Activated T-helper 9 cell treated with anti-CD3 and anti-CD28 coated beads, Interleukin-2, amount 50 U/mL, for 16 hours (primary cell): ENCODE measurements around the gene DSP.

Experiments used
- DNase-seq: peaks from one replicate; pipeline ENCODE4 v3.0.0-alpha.2; 2020; ENCODE audit warnings: low read depth

The DSP gene

DNA sequence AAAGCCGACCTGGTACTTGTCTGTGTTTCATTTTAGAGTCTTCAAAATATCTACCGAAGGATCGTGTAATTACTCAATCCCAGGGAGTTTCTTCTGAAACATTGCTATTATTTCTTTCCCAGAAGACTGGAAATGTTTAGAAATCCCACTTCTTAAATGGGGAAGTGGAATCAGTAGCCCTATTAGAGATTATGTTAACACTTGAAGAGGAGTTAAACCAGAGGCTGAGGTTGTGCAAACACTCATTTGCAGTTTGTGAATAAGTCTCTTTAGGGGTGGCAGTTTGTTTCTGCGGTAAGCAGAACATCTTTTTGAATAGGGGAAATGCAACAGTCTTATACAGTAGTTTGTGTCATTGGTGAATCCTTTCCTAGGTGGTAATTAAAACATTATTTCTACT is 21.3 kb downstream of the DSP start:
- no peak for DNase-seq

- no peak for DNase-seq
These were observed 24.6 kb downstream of the DSP start for GRCh38 chr6:7566107-7566506.

GRCh38 chr6:7566617-7567173 is 25.2 kb downstream of the DSP start:
- no peak for DNase-seq

GRCh38 chr6:7568021-7568420 is 26.6 kb downstream of the DSP start:
- no peak for DNase-seq

DNA sequence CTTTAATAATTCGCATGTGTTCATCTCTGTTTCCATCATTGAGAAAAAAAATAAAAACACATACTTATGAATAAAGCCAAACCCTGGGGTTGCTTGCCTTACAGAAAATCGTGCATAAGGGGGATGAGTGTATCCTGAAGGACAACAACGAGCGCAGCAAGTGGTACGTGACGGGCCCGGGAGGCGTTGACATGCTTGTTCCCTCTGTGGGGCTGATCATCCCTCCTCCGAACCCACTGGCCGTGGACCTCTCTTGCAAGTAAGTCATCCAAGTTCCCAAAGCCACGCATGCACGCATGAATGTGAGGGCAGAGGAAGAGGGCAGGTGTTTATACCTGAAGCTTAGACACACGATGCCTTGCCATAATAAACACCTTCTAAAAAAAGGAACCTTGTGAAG is 27.6 kb downstream of the DSP start:
- no peak for DNase-seq

DNA sequence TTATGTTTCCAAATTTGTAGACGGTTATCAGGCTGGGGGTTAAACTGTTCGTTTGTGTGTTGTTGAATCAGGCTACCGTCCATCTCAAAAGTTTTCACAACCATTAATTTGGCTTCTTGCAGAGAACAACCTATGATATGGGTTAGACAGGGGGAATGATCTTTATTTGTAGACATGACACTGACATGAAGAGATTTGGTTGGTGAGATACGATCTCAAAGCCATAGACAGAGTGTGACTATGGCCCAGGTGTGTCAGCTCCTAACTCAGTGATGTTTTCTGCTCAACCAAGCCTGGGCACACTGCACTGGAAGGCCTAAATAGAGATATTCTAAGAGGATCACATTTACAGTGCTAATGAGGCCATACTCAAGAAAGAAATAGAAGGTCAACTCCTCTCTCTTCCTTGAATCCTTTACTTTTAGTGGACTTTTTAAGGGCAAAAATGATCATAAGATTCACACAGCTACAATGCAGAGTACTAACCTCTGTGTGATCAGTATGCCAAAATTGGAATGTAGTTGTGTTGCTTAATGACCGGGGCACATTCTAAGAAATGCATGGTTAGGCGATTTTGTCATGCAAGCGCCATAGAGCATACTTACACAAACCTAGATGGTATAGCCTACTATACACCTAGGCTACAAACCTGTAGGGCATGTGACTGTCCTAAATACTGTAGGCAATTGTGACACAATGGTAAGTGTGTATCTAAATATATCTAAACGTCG is 30.9 kb downstream of the DSP start:
- DNase-seq = no peak

- no peak for DNase-seq
These were observed 33.0 kb downstream of the DSP start for GRCh38 chr6:7574500-7574899.

DNA sequence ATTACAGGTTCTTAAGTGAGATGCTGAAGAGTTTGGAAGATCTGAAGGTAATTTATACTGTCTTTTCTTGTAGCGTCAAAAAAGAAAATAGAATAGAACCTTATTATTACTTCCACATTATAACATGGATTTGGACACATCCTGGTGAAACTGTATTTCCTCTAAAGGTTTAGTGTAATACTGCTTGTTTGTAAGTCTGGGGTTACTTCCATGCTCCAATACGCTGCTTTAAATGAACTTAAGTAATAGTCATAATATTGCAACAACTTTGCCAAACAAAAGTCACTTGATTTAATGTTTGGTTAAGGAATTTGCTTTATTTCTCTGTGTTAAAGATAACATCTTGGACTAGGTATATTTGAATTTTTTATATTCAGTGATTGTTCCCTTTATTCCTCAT is 37.0 kb downstream of the DSP start:
- no peak for DNase-seq

DNA sequence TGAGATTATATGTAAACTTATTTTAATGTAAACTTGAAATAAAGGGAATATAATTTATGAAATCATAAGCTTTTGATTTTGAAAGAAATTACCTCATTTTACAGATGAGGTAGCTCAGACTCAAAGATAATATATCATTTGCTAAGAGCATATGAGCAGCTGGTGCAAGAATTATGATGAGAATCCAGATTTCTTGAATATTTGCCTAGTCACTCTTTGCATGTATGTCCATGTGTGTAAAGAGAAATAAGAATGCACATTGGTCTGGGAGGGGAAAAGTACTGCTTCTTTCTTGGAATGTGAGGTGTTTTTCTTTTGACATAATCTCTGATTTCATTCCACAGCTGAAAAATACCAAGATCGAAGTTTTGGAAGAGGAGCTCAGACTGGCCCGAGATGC is 37.5 kb downstream of the DSP start:
- no peak for DNase-seq

- no peak for DNase-seq
These were observed 38.4 kb downstream of the DSP start for GRCh38 chr6:7579851-7580250.

DNA sequence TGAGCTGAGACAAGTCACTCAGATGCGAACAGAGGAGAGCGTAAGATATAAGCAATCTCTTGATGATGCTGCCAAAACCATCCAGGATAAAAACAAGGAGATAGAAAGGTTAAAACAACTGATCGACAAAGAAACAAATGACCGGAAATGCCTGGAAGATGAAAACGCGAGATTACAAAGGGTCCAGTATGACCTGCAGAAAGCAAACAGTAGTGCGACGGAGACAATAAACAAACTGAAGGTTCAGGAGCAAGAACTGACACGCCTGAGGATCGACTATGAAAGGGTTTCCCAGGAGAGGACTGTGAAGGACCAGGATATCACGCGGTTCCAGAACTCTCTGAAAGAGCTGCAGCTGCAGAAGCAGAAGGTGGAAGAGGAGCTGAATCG is 39.1 kb downstream of the DSP start:
- no peak for DNase-seq

DNA sequence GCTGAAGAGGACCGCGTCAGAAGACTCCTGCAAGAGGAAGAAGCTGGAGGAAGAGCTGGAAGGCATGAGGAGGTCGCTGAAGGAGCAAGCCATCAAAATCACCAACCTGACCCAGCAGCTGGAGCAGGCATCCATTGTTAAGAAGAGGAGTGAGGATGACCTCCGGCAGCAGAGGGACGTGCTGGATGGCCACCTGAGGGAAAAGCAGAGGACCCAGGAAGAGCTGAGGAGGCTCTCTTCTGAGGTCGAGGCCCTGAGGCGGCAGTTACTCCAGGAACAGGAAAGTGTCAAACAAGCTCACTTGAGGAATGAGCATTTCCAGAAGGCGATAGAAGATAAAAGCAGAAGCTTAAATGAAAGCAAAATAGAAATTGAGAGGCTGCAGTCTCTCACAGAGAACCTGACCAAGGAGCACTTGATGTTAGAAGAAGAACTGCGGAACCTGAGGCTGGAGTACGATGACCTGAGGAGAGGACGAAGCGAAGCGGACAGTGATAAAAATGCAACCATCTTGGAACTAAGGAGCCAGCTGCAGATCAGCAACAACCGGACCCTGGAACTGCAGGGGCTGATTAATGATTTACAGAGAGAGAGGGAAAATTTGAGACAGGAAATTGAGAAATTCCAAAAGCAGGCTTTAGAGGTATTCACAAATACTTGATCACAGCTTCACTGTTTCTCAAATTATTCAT is 39.6 kb downstream of the DSP start:
- no peak for DNase-seq

GRCh38 chr6:7585287-7585930 is 43.9 kb downstream of the DSP start:
- no peak for DNase-seq

DNA sequence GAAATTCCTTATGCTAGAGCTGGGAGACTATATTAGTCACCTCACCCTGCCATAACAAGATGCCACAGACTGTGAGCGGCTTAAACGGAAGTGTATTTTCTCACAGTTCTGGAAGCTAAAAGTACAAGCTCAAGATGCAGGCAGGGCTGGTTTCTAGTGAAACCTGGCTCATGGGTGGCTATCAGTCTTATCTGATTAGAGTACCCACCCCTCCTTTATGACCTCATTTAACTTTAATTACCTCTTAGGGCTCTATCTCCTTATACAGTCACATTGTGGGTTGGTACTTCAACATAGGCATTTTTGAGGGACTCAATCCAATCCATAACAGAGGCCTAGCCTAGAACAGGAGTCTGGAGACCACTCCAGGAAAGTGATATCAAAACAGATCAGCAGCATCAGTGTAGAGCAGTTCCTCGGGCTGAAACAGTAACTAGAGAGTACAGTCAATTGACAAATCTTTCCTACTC is 46.2 kb downstream of the DSP start:
- DNase-seq = no peak

GRCh38 chr6:7588506-7588905 is 47.0 kb downstream of the DSP start:
- DNase-seq = no peak

GRCh38 chr6:7589221-7589620 is 47.8 kb downstream of the DSP start:
- no peak for DNase-seq

DNA sequence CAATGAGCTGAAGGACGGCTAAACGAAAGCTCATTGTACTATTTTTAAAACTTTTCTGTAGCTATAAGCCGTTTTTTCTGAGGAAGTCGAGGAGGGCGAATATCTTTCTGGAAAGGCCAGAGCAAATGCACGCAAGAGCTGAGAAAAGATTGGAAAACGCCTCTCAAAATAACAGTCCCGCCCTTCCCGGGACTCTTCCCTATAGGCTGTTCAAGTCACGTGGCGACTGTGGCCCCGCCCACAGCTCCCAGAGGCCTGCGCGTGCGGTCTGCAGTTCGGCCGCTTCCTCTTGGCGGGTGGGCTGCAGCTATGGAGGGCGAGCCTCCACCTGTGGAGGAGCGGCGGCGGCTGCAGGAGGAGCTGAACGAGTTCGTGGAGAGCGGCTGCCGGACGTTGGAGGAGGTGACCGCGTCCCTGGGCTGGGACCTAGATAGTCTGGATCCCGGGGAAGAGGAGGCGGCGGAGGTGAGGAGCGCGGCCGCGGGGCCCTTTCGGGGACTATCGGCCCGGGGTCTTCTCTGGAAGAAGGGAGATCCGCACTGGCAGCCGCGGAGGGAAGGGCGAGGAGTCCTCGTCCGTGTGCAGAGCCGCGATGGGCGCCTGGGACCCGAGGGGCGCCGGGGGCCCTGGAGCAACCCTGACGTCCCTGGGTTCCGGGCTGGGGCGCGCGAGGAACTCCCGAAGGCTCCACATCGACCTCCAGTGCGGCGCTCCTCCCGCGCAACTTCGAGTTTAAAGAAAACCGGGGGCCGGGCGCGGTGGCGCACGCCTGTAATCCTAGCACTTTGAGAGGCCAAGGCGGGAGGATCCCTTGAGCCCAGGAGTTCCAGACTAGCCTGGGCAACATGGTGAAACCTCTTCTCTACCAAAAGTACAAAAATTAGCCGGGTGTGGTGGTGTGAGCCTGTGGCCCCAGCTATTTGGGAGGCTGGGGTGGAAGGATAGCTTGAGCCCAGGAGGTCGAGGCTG is 48.8 kb downstream of the DSP start, which contains the start of gene SNRNP48:
SNRNP48 (plus strand) TSS at position 250 of the 969 bp plus-strand sequence; CDS start at position 310, 60 bp downstream.
- peak; percentile 84 for DNase-seq

DNA sequence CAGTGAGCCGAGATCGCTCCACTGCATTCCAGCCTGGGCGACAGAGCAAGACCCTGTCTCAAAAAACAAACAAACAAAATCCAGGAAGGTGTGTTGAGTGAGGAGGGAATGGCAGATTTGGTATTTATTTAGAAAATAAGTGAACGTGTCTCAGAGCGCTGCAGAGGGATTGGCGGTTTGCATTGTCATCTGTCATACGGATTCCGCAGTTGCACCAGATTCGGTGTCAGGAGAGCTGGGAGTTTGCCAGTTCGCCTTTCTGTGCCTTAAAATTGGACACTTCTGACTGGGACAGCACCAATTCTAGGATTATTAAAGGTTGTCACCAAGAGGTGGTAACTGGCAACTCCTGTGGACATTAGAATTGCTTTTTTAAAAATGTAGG is 49.4 kb downstream of the DSP start:
- DNase-seq = no peak

DNA sequence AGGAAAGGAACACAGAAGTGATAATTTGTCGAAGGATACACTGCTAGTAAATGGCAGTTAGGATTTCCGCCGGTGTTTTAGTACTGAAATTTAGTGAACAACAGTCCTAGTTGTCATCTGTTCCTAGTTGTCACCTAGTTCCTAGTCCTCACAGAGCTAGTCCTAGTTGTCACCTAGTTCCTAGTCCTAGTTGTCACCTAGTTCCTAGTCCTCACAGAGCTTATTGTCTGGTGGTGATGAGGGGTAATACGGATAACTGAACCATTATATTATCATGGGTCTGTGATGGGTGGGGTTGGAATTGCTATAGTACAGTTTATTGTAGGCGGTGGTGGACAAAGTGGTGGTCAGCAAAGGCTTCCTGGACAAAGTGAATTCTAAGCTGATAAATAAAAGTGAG is 50.3 kb downstream of the DSP start:
- no peak for DNase-seq

DNA sequence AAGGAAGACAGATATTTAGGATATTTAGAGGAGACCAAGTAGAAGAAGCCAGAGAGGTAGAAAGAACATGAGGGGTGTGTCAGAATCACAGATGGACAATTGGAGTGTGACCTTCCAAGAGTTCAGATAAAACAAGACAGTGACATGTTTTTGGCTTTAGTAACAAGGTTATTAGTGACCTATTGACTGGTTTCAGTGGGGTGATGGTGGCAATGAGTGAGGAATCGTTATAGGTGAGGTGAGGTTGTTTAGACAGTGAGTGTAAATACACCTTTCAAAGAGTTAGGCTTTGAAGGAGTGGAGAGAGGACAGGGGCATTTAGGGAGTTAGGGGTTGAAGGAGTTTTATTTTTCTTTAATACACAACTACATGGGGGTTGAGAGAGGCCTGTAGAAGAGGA is 51.8 kb downstream of the DSP start:
- DNase-seq = no peak

DNA sequence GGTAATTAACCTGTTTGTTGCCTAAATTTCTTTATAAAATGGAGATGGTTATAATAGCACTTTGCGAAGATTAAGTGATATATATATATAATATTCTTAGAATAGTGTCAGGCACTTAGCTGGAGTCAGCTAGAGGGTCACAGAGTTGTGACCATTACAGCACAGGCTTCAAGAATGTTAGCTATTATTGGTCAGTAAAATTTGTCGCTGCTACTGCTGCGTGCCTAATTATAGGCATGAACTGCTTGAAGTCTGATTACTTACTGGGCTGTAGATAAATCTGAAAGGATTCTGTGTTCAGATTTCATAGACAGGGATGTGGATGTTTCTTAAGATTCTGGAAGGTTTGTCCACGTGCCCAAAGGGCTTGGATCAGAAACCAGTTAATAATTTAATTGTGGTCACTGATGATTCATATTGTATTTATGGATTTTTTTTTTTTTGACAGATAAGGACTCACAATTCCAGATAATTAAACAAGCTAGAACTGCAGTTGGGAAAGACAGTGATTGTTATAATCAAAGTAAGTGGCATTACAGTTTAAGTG is 53.2 kb downstream of the DSP start:
- DNase-seq = no peak
